Glomerular visceral epithelial cell (primary cell): Measurements from ENCODE around the gene PROC.
"Not testable (repeated sequence)": the region's sequence is repeated elsewhere in the genome, so short reads cannot be mapped to it uniquely, and the experiment has no call there.

Experiments used
- DNase-seq: peaks from one replicate; pipeline ENCODE4 v3.0.0-alpha.2; 2016; ENCODE audit errors: extremely low spot score

Gene PROC

DNA sequence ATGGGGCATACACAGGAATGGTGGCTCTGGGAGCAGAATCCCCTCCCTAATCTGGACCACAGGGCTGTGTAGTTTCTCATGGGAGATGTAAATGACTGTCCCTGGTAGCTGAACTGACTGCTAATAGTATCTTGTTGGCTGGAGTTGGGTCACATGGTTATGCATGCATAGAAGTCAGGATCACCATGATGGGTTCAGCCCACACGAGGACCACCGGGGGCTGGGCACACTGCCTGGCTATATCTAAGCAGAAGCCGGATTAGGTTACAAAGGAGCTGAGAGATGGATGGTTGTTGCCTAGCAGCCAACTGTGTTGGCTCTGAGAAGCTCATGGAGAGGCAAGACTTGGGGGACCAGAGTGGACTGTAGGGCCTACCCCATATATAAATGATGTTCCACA is 23.7 kb upstream of the PROC start:
- DNase-seq, result no peak

DNA sequence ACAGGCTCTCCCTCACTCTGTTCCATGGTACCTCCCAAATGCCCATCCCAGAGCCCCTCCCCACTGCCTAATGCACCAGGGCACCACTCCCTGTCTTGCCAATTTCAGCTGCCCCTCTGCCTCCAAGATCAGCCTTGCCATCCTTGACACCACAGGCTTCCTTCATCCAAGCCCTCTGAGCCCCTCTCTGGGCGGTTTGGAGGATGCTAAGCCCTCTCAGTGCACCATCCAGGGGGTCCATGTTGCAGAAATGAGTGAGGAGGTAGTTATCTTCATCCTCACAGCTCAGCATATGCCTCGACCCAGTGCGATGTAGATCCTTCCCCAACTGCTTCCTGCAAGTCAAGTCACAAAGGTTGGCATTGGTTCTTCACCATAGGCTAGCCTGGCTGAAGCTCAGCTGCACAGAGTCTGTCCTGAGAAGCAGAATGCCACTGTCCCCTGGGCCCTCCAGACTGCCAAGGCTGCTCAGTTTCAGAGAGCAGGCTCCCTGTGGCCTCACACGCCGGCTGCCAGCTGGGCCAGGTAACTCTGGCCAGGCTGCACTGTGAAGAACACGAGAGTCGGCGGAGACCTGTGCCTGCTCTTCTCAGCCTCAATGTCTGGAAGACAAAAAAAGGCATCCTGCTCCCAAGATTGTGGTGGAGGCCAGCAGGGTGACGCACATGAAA is 20.5 kb upstream of the PROC start:
- no peak for DNase-seq

DNA sequence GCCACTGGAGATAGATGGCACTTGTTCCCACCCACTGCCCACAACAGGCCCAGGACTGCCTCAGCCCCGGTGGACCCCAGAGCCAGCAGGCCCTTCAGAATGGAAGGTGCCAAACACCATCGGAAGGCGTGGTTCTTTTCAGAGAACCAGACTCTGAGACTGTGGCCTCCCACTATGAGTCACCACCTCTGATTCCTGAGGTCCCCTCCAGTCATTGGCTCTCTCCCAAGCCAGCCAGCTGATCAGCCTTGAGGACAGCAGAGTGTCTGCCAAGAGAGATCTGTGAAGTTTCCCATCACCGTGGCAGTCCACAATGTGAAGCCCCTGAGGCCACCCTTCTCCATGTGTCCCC is 20.0 kb upstream of the PROC start:
- DNase-seq, result peak; percentile 92

DNA sequence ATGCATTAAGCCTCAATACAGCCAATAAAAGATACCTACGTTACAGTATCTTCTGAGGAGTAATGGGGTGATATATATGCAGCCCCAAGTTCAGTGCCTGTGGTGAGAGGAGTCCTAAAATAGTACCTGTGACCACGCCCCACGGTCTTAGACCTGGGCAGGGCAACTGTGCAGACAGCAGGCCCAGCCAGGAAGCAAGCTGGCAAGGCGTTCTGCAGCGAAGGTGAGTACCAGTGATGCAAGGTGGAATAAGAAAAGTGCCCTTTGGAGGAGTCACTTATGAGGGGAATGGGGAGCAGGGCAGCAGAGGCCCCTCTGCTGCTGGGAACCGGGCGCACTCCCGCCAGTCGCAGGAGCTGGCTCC is 17.7 kb upstream of the PROC start:
- no peak for DNase-seq

DNA sequence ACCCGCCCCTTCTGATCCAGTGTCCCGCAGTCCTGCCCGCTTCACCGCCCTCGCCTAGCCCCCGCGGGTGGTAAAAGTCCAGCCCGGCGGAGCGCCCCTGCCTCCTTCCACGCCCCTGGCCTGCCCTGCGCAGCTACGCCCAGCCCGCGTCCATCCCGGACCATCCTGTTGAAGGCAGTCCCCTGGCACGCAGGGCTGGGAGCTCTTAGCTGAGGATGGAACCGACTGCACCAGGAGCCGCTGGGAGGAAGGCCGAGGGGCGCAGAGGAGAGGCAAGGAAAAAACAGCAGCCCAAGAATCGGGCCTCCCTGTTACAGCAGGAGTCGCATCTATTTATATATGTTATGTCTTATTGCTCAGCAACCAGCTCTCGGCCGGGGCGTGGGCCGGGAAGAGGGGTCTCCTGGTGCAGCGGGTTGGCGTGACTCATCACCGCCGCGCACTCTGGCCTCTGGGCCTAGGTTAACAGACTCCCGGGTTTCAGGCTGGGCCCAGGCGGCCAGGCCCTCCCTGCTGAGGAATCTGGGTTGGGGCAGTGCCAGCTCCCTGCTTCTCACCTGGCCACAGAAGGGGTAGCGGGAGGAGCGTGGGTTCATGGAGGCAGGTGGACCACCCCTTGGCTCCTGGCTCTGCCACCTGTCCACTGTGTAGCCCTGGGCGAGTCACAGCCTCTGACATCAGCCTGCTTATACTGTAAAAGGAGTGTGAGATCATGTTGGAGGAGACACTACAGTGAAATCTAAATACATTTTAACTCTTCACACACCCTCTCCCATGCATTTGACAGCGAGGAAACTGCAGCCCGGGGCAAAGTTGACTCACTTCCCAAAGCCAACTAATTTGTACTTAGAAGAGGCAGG is 17.1 kb upstream of the PROC start:
- peak; percentile 76 for DNase-seq

DNA sequence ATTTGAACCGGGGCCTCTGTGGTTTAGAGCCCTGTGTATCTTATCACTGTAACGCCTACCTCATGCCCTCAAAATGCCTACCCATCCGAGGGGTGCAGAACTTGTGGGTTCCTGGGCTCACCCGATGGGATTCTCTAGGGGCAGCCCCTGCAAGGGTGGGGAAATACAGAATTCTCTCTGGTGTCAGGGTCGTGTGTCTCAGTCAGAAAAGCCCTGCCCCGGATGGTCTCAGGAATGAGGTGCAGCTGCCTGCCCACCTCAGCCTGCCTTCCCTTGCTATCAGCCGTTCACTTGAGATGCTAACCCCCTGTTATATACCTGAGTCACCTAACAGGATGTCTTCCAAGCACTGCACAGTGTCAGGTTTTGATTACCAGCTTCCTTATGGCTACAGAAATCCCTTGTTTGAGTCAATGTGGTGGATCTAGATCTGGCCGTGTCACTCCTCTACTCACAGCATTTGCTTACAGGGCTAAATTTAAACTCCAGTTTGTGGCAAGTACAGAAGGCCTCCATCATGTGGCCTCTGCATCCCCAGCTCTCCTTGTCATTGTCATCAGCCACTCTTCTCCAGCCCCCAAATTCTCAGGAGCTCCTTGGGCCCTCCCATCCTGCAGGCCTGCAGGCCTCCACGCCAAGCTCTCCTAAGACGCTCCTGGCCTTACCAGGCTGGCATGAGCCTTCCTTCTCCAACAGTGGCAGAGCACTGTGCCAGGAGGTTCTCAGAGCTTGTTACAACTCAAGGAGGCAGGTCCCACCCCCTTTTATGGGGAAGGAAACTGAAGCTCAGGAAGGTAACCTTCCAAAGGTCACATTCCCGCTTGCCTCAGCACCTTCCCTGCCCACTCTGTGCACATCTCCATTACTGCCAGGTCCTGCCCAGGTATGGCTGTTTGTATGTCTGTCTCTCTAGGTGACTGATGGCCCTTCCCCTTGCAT is 16.2 kb upstream of the PROC start:
- no peak for DNase-seq

DNA sequence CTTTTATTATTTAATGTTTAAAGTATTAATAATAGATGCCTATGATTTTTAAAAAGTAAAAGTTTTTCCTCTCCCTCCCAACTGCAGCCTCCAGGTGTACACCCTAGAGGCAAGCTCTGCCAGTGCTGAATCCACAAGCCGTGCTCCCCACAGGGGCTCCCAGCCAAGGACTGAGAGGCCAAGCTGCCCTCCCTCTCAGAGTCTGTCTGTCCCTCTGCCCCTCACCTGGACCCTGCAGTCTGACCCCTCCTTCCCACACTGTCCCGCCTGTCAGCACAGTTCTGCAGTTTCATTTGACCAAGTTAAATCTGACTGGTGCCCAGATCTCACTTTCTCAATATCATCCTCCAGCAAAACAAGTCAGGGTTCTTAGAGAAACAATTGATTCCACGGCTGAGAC is 14.8 kb upstream of the PROC start:
- no peak for DNase-seq

DNA sequence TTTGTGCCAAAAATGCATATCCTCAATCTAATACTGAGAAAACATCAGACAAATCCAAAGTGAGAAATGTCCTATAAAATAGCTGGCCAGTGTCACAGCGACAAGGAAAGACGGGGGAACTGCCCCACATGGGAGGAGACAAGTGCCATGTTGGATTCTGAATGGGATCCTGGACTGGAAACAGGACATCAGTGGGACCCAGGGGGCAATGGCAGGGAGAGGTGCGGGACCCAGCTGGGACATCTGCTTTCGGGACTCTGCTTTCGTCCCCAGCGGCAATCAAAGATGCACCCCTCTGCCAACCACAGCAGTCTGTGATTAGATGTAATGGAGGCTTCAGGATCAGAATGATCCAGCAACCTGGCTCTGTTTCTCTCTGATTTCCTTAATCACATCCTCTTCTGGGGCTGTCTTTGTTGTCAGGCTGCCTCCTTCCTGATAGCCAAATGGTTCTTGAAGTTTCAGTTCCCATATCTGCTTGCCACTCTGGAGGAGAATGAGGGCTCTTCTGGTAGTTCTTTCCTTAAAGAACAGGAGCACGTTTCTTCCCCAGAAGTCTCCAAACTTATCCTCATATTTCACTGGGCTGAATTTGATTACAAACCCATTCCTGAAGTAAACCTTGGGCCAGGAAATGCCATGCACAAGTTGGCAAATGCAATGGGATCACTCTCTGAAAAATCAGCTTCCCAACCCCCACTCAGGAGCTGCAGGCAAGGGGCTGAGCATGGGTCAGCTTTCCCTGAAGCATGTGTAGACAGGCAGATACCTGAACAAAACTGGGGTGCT is 13.6 kb upstream of the PROC start:
- DNase-seq, result no peak

DNA sequence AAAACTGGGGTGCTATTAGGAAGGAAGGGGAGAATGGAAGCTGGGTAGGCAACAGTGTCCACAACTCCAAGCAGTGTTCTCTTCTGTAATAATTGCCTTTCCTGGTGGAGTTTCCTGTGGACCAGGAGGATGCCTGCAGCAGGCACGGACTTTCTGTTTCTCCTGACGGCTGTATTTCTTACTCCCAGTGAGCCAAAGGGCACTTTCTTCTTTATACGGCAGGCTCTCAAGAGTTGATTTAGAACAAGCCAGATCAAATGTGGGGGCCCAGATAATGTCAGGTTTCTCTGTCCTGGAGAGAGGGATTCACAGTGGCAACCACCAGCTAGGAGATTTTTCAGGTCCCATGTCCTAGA is 13.0 kb upstream of the PROC start:
- no peak for DNase-seq

DNA sequence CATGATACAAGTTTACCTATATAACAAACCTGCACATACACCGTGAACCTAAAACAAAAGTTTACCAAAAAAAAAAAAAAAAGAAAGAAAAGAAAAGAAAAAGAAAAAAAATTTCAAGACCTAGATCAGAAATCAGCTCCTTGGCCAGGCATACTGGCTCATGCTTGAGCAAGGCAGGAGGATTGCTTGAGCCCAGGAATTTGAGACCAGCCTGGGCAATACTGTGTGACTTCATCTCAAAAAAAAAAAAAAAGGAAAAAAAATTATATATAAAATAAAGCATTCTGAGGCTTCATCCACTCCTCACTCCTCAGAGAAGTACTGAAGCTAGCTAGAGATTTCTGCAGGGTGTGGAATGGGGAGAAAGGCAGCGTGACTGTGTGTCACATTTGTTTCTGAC is 11.8 kb upstream of the PROC start:
- peak; percentile 44 for DNase-seq

DNA sequence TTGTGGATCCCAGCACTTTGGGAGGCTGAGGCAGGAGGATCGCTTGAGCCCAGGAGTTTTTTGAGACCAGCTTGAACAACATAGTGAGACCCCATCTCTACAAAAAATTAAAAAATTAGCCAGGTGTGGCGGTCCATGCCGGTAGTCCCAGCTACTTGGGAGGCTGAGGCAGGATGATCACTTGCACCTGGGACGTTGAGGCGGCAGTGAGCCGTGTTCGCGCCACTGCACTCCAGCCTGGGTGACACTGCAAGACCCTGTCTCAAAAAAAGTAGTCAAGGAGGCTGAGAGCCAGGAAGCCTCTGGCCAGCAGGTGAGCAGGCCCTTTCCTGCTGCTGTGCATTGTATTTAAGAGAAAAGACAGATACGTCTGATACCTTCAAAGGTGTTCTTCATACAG is 11.1 kb upstream of the PROC start:
- DNase-seq, result no peak

DNA sequence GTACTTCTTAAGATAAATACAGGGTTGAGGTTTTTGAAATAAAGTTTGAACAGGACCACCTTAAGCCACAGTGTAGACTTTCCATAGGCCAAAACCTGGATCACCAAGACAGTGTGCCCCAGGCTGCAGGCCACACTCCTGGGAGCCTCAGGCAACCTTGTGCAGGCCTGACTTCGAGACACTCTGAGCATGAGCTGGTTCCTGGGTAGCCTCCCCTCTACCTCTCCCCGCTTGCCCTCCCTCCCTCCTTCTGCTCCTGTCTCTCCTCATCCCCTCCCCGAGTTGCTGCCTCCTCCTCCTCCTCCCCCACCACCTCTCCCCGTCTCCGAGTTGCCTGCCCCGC is 10.6 kb upstream of the PROC start:
- DNase-seq, result no peak

DNA sequence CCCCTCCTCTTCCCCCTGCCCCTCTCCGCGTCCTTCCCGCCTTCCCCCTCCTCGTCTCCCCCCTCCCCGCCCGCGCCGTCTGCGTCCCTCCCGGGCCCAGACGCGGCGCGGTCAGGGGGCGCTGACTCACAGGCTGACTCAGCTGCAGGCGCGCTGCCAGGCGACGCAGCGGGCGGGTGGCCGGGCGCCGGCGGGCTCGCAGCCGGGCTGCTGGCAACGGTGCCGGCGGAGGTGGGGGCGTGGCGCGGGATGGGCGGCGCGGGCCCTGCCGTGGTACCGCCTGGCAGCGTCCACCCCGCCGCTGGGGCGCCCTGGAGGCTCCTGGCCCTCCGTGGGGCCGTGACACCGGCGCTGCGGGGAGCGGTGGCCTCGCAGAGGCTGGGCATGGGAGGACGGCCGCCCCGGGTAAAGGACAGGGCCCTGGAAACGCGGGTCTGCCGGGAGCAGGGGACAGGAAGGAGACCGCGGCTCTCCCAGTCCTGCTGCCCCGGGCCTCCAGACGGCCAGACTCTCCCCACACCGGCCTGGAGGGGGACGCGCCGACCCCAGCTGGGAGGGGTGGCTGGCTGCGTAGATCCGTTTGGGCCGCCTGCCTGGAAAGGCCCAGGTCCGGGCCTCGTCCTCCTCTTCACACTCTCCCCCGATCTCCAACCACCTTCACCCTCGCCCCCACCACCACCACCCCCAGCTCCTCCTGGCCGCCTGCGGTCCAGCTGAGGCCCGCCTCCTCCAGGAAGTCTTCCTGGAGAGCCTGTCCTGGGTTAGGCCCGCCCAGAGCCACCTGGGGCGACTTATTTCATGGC is 10.0 kb upstream of the PROC start:
- peak; percentile 98 for DNase-seq

DNA sequence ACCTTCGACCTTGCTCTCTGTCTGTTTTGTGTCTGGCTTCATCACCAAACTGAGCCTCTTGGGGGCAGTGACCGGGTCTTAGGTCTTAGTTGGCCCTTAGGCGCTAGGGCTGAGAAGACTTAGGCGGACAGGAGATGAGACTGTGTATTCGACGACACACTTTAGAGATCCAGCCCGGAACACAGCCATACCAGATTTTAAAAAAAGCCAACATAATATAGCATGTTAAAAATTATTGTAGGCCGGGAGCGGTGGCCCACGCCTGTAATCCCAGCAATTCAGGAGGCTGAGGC is 9.5 kb upstream of the PROC start:
- DNase-seq, result no peak

DNA sequence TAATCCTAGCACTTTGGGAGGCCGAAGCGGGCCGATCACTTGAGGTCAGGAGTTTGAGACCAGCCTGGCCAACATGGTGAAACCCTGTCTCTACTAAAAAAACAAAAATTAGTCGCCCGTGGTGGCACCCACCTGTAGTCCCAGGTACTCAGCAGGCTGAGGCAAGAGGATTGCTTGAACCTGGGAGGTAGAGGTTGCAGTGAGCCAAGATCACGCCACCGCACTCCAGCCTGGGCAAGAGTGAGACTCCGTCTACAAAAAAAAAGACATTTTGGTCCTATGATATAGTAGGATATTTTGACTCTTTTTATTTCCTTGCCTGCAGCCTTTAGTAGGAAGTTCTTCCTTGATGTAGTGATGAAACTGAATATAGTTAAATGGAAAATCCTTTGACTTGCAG is 8.5 kb upstream of the PROC start:
- DNase-seq, result not testable (repeated sequence)

DNA sequence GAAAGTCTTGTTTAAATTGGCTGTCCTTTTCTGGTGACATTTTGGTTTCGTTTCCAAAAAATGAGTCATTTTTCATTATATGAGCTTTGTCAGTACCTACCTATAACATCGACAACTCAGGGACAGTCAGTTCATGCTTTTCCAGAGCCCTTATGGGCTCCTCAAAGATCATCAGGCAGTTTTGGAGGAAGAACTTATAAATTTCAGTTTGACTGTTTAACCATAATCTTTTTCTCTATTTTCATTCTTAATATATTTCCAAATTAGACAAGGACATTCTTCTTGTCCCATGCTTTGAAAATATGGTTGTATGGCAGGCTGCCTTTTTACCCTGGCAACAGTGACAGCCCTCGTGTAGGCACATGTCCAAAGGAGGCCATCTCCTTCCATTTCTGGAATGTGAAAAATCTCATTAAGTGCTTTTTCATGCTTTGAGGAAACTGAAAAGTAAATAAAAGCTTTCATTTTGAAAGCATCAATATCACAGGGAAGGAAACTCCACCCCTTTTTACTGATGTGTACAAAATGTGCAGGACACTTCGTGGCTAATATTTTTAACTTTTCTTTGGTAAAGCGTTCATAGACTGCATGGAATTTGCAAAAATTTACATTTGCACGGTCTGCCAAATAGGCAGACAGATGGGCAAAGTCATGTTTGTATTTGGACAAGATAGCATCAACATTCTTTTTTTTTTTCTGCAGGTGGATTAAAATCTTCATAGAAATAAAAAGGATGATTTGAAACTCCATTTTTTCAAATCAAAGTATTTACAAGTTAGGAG is 7.2 kb upstream of the PROC start:
- DNase-seq, result peak; percentile 69

DNA sequence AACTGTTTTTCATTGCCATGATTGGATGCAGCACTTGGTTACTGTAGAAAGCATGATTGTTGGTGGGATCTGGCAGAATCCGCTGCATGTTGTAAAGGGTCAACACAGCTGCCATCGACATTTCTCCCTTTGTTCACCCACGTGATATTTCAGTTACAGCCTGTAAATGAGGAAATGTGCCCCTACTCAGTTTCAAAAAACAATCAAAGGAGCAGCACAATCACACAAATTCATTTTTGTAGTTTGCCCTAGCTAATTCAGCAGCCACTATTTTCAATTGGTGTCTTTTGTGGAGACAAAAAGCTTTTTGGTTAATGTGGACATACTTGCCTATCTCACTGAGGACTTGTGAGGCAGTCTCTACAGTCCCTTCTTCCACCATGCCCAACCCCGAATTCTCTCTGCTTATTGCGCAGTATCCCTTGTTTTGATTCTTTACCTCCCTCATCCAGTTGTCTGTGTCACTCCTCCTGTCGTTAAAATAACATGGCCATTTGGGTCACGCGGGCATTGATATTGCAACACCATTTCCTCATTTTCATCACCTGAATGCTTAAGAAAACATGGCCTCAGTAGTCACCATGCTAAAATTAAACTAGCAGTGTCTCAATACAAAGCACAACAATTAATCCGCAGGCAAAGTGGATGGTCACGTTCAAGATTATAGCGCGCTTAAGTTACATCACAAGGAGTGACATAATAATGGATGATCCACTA is 6.4 kb upstream of the PROC start:
- no peak for DNase-seq

DNA sequence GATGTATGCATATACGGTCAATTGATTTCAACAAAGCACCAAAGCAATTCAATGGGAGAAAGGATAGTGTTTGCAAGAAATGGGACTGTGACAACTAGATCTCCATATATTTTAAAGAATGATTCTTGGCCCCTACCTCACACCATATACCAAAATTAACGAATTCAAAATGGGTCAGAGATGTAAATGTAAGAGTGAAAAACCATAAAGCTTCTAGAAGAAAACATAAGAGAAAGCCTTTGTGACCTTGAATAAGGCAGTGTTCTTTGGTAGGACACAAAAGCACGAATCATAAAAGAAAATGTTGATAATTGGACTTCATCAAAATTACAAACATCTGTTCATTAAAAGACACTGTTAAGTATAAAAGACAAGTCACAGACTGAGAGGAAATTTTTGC is 5.0 kb upstream of the PROC start:
- no peak for DNase-seq

DNA sequence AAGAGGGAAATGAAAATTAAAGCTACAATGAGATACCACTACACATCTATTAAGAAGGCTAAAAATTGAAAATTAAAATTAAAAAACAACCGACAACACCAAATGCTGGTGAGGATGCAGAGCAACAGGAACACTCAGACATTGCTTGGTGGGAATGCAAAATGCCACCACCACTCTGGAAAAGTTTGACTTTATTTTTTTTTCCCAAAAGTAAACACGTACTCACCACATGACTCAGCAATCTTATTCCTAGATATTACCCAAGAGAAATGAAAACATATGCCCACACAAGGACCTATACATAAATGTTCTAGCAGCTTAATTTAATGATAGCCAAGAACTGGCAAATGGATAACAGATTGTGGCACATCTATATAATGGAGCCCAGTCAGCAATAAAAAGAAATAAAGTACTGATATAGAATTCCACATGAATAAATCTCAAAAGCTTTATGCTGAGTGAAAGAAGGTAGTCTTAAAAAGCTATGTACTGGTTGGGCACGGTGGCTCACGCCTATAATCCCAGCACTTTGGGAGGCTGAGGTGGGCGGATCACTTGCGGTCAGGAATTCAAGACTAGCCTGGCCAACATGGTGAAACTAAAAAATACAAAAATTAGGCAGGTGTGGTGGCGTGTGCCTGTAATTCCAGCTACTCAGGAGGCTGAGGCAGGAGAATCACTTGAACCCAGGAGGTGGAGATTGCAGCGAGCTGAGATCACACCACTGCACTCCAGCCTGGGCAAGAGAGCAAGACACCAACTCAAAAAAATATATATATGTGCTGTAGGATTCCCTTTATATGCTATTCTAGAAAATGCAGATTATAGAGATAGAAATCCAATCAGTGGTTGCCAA is 4.2 kb upstream of the PROC start:
- DNase-seq, result no peak
